ENCODE measurements around the gene TMTC1.

The TMTC1 gene

DNA sequence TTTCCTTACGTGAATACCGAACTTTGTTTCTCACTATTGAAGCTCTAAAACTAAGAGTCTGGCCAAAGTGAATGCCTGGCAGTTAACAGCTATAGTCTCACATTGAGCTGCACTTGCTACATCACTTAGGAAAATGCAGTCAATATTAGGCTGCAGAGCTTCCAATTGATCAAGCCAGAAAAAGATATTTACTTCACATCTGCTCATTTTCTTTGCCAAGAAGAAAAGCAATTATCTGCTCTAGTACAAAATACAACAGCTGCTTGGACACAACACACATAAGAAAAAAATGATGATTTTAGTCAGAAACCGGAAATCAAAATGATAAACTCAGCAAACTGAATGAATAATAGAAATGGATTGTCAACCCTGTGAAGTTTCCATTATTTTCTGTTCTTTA is 45.4 kb downstream of the TMTC1 start:
- no peak for DNase-seq

DNA sequence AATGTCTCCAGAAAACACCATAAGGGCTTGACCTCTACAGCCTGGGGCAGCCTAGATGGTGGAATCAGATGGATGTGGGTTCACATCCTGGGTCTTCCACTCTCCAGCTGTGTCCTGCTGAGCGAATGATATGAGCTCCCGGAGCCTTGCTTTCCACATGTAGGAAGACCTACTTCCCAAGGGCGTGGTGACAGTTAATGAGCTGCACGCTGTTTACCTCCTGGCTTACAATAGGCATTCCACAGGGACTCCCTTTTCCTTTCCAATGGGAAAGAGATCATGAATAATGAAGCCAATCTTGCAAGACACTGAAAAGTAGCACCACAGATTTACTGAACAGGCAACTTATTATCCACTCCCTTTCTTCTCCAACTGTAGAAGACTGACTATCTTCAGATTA is 46.1 kb downstream of the TMTC1 start:
- DNase-seq: no peak

DNA sequence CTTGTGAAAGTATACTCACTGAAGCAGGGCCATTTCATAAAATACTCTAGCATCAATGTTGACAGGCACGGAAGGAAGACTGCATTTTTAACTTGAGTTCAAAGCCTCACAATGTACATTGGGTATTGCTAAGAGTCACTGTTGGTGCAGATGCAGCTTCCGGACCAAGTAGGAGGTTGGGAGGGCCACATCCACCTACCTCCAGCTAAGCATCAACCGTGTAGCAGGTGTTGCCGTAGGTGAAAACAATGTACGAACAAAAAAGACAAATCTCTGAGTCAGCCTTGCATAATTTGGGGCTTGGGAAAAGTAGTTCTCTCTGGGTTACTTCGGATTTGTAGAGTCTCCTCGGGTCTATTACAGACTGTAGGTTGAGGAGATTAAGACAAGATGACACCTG is 48.1 kb downstream of the TMTC1 start:
- no peak for DNase-seq

DNA sequence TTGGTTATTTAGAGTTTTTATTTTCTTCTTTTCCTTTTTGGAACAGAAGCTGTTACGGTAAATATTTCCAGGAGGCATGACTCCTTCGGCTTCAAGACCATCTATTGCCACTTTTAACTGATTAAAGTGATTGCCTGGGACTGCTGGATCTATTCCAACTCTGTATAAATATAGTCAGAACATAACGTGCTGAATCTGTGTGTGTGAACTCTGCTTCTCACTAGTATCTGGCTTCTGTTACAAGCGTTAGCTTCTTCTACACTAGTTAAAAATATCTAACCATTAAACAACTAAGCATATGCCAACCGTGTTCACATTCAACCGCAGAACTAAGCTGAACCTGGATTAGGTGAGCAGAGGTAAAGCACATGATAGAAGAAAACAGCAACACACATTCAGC is 49.0 kb downstream of the TMTC1 start:
- DNase-seq: no peak

DNA sequence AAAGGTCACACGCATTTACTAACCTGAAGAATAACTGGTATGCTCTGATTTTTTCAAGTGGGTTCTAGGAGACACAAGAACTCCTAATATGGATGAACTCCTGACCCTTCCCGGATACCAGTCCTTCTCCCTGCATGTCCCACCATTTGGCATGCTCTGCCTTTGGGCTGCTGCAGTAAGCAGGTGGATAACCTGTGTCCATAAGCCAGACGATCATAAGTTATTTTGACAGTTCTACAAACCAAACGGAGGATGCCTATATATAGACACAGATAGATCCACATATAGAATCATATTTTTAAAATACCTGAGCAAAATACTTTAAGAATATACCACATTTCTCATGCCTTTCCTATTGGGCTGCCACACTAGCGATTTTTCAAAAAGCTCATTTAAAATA is 49.4 kb downstream of the TMTC1 start:
- no peak for DNase-seq

DNA sequence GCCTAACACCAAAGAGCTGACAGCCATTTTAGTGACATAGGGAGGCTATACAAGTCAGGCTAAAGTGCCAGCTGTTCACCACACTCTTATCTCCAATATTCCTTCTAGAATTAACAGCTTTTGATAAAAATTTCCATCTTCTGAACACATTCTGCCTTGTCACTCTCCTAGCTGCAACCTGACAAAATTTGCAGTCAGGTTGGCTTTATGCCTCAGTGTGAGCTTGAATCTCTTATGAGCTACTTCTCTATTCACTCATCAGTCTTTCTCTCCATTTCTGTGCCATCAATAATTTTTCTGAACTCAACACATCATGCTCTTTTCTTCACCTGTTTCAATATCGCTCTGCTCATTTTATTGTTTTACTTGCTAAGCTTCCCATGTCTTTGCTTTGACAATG is 50.2 kb downstream of the TMTC1 start:
- DNase-seq: no peak

DNA sequence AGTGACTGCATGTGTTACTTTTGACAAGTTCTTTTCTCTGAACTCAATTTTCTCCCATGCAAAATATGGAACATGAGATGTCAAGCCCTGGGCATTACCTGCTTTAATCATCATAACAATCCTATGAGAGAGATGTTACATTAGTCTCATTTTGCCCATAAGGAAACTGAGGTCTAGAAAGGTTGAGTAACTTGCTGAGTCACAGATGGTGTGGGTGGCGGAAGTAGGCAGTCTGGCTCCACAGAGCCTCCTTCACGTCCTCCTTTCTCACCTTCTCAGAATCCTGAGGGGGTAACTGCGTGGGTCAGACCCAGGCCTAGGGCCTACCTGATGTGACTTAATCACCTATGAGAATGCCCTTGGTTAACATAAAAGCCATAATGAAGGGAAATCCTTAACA is 50.7 kb downstream of the TMTC1 start:
- DNase-seq: no peak

DNA sequence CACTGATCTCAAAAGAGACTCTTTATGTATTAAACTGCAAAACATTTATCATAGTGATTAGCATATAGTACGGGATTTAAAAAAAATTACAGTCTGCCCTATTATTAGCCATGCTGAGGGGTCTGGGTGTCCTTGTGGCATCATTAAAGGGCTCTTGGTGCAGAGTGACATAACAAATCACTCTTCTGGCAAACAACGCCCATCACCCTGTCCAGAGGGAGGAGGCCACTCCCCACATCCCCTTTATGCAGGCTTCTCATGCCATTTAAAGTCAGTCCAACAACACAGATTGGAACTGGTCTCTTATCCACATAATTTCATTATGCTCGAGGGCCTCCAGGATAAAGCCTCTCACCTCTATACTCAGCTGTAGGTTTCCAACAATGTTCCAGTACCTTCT is 51.1 kb downstream of the TMTC1 start:
- no peak for DNase-seq

DNA sequence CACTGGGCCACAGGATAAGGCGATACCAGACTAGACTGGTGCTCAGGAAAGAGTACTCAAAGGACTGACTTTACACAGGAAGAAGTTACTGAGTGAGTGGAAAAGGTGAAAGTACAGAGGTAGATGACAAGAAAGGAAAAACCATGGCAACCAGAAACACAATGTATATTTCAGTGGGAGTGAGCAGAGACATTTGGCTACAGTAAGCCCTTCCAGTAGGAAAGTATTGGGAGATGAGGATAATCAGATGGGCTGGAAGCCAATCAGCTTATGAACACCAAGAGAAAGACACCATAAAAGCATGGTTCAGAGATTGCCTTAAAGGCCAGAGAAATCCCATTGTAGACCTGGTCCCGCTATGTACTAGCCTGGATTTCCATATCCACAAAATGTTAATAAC is 51.6 kb downstream of the TMTC1 start:
- DNase-seq: no peak

DNA sequence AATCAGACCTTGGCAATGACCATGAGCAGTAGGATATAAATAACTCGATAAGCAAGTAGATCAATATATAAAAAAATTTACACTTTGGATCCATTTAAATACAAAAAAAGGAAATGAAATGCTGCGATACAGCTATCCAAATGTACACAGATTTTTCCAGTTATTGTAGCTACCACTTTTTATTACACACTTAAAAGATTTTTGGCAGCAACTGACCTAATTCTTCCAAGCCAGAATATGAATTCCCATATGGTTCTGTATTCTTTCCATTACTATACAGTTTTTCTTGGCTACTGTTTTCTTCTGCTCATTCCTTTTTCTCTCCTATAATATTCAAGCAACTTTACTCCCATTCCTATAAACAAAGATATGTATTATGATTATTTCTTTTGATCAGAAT is 52.2 kb downstream of the TMTC1 start:
- DNase-seq: no peak

DNA sequence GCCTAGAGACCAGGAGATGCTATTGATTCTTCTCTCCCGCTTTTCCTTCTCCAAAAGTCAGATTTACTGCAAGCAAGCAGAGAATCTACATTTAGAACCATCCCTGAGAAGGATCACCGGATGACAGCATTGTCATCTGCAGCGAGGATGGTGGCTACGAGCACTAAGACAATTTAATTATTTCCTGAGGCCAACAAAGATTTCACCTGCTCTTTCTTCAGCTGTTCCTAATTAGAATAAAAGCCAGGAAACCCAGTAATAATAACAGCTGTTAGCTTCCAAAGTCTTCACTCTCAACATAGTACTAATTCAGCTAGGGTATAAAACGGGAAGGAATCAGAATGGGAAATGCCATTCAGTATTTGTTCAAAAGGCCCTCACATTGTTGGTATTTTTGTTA is 53.3 kb downstream of the TMTC1 start:
- DNase-seq: no peak

DNA sequence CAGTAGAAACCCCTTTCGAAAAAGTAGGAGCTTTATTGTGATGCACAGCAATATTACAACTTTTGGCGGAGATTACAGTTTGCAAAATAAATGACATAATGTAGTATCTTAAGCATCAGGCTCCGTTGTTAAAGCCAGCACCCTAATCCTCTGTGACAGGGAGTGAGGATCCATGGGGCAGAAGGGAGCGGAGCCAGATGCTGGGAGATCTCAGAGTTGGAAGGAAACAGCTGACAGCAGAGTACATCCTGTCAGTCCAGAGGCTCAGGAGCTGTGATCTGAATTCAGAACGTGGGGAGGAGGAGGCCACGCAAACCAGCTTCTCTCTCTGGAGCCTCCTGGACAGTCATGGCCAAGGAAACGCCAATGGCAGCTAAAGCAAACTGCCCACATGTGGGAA is 55.7 kb downstream of the TMTC1 start:
- no peak for DNase-seq

DNA sequence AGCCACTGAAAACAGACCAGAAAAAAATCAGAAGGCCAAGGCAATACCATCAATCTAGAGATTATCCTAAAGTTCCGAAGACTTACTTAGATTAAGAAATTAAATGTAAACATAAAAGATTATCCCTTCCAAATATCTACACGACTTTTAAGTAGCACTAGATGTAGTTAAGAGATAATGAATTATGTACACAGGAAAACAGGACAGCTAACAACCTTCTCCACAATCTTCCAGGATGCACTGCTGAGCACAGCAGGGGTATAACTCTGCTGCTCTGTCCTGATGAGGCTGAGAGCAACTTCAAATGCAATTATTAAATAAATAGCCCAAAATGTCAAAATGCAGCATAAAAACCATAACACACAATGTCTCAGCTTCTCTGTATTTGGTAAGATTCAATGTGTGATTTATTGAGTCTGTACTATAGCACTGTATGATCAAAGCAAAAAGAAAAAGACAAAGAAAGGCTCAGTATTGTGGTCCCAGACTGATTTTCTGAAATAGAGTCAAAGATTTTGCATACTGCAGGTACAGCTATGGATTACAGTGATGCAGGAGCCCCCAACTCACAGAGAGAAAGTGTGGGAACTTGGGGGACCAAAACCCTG is 56.9 kb downstream of the TMTC1 start:
- DNase-seq: no peak

DNA sequence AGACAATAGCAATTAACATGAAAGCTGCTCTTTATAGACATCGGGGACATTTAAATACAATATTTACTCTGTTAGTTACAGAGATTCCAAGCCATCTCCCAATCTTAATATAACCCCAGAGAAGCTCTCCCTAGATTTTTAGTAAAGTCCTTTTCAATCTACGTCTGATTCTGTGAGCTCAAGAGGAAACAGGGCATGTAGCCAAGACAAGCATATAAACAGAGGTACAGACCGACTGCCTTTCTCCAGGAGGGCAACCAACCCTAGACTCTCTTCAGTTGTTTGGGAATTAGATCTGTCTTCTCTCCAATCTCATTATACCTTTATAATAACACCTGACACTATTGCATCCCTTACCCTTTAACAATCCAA is 57.4 kb downstream of the TMTC1 start:
- peak; percentile 57 to 84 for DNase-seq

DNA sequence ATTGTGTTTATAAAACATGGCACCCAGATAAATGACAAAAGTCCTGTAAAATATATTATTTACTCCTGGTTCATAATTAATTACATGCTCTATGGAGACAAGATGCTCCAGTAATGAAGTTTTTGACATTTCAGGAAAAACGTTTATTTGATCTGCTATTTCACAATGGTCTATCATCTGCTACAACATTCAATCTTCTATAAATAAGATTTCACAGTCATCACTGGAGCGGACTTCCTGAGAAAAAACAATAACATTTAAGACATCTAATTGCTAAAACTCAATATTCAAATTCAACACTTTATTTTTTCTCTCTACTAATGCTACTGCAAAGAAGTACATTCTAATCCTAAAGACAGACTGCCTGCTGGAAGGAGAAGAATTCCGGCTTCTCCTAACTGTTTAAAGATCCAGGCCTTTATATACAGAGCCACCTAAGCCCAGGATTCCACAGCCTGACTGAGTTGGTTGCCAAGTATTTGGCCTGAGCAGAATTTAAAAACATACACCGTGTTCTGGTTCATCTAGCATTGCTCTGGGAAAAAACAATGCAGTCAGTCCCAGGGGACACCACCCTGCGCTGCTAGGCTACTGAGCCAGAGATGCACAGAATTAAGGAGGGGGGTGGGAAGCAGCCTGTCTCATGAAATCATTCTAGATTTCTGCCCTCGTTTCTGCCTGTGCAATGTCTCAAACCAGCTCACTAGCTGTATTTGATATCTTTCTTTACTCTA is 58.0 kb downstream of the TMTC1 start:
- peak; percentile 34 to 57 for DNase-seq

DNA sequence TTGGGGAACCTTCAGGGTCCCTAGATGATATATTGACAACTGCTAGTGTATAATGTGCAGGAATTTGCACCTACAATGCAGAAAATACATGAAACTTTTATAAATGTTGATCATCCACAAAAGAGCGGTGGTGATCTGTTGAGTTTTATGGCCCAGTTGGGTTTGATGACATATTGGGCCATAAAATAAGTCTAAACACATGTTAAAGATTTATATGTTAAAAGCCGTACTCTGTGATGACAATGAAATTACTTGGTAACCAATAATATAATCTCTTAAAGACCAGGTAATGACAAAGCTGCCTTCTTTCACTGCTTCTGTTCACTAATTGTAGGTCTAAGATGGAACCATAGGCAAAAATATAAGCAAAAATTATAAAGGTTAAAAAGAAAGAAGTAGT is 61.6 kb downstream of the TMTC1 start:
- no peak for DNase-seq

DNA sequence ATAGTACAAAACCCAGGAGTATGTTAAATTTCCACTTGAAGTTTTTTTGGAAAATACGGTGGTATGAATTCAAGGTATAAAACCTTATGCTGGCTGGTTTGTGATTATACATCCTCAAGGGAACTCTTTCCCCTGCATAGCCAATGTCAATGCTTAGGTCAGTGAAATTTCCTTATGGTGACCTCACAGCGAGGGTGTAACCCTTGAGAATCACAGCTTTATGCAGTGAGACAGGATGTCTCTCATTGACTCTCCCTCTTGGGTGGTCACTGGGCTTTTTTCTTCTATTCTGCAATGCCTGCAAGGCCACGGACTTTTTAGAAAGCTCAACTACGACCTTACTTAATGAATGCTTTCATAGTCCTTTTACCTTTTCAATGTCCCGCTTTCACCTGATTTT is 64.4 kb downstream of the TMTC1 start:
- DNase-seq: no peak

DNA sequence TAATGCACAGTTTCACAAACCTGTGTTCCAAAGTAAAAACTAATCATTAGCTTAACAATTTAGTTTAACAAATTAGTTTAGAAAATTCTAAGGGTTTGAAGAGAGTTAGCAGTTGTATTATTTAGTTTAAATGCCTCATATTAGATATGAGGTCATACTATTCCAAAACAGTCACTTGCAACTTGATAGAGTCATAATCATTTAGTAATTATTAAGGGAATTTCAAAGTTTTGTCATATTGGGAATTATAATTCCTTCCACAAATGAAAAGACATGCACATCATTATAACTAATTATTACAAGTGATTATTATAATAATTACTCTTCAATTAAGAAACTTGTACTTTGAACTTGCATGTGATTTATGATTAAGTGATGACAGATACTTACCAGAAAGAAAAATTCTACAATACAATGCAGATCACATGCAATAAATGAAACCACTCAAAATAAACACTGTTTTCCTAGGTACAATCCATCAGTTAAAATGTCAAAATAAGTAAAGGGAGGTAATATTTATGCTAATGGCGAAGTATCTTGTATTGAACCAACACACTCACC is 66.1 kb downstream of the TMTC1 start:
- no peak for DNase-seq

DNA sequence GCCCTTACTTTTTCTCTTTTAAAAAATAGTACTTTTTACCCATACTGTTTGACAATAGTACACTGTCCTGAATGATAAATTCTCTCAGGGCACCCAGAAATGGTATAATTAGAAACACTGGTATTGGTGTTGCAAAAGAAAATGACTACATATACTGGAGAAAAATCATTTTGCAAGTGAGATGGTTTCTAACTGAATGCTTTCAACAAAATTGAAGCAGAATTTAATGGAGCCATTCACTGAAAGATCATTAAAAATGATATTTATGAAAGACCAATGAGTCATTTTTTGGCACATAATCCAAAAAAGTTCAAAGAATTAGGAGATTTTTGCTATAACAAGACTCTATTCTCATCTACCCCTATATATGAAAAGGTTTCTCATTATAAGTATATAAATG is 68.8 kb downstream of the TMTC1 start:
- DNase-seq: no peak

DNA sequence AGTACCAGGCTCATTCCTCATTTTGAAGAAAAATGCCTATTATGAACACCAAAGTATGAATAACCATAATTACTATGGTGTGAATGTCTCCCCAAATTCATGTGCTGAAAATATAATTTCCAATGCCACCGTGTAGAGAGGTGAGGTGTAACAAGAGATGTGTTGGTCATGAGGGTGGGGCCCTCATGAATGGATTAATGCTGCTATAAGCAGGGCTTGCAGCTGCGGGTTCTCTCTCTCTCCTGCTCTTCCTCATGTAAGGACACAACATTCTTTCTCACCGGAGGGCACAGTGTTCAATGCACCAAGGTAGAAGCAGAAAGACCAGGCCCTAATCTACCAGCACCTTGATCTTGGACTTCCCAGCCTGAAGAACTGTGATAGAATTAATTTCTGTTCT is 70.0 kb downstream of the TMTC1 start:
- DNase-seq: peak in 1 of 2 experiments; percentile 17

DNA sequence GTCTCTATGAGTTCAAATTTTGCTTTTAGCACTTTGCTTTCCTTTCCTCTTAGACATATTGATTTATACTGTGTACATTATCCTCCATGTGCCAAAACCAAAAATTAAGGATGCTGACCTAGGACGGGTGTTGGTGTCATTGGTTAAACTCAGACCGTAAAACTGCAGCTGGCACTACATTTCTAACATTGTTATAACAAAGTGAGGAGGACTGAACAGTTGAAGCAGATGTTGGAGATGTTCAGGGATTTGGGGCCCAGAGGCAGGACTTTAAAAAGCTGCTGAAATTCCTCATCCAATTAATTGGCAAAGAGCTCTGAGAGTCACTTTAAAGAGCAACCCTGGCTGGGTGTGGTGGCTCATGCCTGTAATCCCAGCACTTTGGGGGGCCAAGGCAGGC is 72.4 kb downstream of the TMTC1 start:
- DNase-seq: peak; percentile 26 to 34

DNA sequence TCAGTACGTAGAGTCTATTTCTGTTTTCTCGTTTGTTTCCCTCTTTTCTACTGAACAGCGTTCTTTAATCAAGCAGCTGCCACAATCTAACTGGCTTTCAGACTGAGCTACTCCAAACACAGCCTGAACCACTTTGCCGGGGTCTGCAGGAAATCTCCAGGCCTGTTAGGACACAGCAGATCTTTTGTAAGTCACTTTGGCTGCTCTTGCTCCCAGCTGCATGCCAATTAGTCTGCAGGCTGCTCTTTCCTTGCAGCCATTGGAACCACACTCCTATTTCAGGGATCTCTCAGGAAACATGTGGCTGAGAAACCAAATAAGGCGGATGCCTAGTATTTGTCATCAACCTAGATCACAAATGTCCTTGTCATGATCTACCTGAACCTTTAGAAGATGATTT is 73.6 kb downstream of the TMTC1 start:
- DNase-seq: peak; percentile 91 to 92

DNA sequence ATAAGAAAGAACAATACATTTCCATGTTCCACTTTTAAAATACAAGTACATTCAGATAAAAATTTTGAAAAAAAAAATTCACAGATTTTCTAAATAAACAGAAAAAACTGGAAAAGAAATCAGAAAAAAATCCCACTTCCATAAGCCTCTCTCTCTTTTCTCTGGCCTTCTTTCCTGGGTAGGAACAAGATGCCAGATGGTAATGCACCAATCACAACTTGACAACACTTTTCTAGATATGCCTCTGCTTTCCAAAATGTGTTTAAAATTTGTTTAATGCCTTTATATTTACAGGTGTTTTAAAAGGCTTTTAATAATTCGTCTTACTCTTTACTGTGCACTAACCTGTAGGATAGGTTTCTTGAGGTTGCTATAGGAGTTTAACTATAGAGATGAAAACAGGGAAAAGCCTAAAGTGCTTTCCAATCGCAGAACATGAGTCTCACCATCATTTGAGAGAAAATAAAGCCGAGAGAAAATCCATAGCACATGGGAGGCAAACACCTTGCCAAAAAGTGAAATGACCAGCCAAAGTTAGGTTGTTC is 74.2 kb downstream of the TMTC1 start:
- no peak for DNase-seq

DNA sequence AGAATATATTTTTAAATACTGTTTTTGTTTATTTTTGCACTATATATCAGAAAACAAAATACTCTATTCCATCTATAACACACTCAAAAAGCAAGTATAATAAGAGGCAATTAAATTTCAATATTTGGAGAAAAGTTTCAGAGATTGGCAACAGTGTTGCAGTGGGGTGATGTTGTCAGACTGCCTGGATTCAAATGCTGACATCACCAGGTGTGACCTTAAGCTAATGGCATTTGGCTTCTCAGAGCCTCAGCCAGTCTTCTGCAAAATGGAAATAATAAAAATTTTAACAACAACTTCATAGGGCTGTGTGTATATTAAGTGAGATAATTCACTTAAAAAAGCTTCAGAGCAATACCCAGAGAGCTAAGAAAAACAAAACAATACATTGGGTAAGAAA is 74.7 kb downstream of the TMTC1 start:
- no peak for DNase-seq

DNA sequence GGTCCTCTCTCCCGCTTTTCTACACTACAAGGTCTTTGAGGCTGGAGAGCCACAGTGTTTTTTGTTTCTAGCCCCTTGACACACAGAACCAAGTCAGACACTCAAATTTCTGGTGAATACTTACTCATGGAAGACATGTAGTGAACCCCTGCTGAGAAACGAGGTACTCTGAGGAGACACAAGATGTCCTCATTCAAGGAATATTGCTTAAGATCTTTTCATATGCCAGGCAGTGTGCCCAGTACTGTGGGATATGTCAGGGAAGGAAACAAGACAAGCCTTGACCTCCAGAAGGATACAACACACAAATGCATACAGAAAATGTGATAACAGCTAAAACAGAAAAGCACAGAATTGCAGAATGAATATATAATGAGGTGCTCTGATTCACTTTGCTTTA is 75.9 kb downstream of the TMTC1 start:
- no peak for DNase-seq
